Activated T-cell treated with anti-CD3 and anti-CD28 coated beads for 1 hour (primary cell): ENCODE data around the gene CARS2.
"Not testable (repeated sequence)": the region's sequence is repeated elsewhere in the genome, so short reads cannot be mapped to it uniquely, and the experiment has no call there.

ENCODE experiments used
- DNase-seq: peaks from one replicate; pipeline ENCODE4 v3.0.0-alpha.2; 2020; ENCODE audit warnings: low read depth

Gene CARS2

GRCh38 chr13:110682746-110683145 lies 23.2 kb downstream of the CARS2 start:
- no peak for DNase-seq

GRCh38 chr13:110681868-110682550 lies 23.9 kb downstream of the CARS2 start:
- DNase-seq = no peak

- no peak for DNase-seq
These were observed 25.1 kb downstream of the CARS2 start for GRCh38 chr13:110680852-110681251.

GRCh38 chr13:110677731-110678545 lies 28.0 kb downstream of the CARS2 start:
- no peak for DNase-seq

GRCh38 chr13:110676595-110677587 lies 29.0 kb downstream of the CARS2 start:
- DNase-seq = no peak

- not testable (repeated sequence) for DNase-seq
These were observed 36.1 kb downstream of the CARS2 start for GRCh38 chr13:110669814-110670213.

GRCh38 chr13:110669036-110669435 lies 36.9 kb downstream of the CARS2 start:
- DNase-seq = no peak

GRCh38 chr13:110666255-110666533 lies 39.7 kb downstream of the CARS2 start:
- no peak for DNase-seq

GRCh38 chr13:110665491-110666254 lies 40.2 kb downstream of the CARS2 start:
- no peak for DNase-seq

- no peak for DNase-seq
These were observed 41.2 kb downstream of the CARS2 start for GRCh38 chr13:110664673-110665072.

- DNase-seq = no peak
These were observed 41.9 kb downstream of the CARS2 start for GRCh38 chr13:110664041-110664440.

GRCh38 chr13:110663491-110663890 lies 42.4 kb downstream of the CARS2 start:
- no peak for DNase-seq

- no peak for DNase-seq
These were observed 43.0 kb downstream of the CARS2 start for GRCh38 chr13:110662777-110663443.

- no peak for DNase-seq
These were observed 43.8 kb downstream of the CARS2 start for GRCh38 chr13:110662091-110662490.

- DNase-seq = no peak
These were observed 44.7 kb downstream of the CARS2 start for GRCh38 chr13:110661256-110661655.

GRCh38 chr13:110658218-110658911 lies 47.6 kb downstream of the CARS2 start:
- DNase-seq = not testable (repeated sequence)

GRCh38 chr13:110657196-110657595 lies 48.7 kb downstream of the CARS2 start:
- no peak for DNase-seq

GRCh38 chr13:110653851-110654250 lies 52.1 kb downstream of the CARS2 start:
- no peak for DNase-seq

- DNase-seq = no peak
These were observed 52.6 kb downstream of the CARS2 start for GRCh38 chr13:110653271-110653670.

- DNase-seq = no peak
These were observed 53.2 kb downstream of the CARS2 start for GRCh38 chr13:110652764-110653163.
